Measurements from ENCODE around the gene MACROD2.

The MACROD2 gene

DNA sequence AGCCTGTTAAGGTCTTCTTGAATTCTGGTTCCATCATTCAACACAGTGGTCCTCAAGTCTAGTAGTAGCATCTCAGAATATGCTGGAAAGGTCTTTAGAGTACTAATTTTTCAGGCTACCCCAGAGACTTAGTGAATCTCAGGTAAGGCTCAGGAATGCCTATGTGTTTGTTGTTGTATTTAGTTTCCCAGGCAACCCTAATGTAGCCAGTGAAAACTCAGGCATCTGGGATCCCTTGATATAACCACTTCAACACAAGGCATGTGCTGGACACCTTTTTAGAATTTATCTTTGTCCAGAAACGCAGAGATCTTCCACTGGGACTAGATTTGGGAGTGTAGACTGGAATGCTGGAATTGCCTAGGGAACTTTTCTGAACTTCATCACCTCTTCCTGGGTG is 940.0 kb downstream of the MACROD2 start:
- no peak for DNase-seq (ENCODE audit: low read depth)
- TF ChIP-seq, protein P1, sequence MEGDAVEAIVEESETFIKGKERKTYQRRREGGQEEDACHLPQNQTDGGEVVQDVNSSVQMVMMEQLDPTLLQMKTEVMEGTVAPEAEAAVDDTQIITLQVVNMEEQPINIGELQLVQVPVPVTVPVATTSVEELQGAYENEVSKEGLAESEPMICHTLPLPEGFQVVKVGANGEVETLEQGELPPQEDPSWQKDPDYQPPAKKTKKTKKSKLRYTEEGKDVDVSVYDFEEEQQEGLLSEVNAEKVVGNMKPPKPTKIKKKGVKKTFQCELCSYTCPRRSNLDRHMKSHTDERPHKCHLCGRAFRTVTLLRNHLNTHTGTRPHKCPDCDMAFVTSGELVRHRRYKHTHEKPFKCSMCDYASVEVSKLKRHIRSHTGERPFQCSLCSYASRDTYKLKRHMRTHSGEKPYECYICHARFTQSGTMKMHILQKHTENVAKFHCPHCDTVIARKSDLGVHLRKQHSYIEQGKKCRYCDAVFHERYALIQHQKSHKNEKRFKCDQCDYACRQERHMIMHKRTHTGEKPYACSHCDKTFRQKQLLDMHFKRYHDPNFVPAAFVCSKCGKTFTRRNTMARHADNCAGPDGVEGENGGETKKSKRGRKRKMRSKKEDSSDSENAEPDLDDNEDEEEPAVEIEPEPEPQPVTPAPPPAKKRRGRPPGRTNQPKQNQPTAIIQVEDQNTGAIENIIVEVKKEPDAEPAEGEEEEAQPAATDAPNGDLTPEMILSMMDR (conservative IDR thresholded peaks at IDR 0.05; ENCODE audit: low read length), result no peak
- H3K4me3 ChIP-seq (ENCODE audit: low read length), result no peak overlapping the region

DNA sequence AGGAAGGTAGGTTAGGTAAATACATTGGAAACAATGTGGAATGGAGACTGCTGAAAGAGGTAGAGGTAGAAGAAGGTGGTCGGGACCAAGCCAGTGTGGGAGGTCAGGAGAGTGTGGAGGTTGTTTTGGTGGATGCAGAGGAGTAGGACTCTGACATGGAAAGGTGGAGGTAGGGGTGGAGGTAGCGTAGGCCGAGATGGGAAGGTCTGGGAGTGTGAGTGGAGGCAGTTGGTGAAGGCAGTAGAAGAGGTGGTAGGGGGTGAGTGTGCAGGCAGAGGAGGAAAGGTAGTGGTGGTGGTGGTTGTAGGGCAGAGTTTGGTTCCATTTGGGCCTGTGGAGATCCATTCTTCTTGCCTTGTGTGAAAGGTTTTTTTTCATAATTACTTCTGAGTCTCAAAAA is 941.7 kb downstream of the MACROD2 start:
- DNase-seq (ENCODE audit: low read depth), result no peak
- TF ChIP-seq, protein P1 (conservative IDR thresholded peaks at IDR 0.05; ENCODE audit: low read length), result no peak
- H3K4me3 ChIP-seq (ENCODE audit: low read length), result no peak overlapping the region

DNA sequence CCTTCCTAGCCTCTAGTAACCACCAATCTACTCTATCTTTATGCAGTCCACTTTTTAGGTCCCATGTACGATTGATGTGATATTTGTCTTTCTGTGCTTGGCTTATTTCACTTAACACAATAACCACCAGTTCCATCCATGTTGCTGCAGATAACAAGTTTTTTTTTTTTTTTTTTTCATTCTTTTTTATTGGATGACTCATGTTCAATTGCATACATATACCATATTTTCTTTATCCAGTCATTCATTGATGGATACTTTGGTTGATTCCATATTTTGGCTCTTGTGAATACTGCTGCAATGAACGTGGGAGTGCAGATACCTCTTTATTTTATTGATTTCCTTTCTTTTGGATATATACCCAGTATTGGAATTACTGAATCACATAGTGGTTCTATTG is 942.5 kb downstream of the MACROD2 start:
- TF ChIP-seq, protein P1 (conservative IDR thresholded peaks at IDR 0.05; ENCODE audit: low read length), result no peak
- no peak overlapping the region for H3K4me3 ChIP-seq (ENCODE audit: low read length)
- no peak for DNase-seq (ENCODE audit: low read depth)

DNA sequence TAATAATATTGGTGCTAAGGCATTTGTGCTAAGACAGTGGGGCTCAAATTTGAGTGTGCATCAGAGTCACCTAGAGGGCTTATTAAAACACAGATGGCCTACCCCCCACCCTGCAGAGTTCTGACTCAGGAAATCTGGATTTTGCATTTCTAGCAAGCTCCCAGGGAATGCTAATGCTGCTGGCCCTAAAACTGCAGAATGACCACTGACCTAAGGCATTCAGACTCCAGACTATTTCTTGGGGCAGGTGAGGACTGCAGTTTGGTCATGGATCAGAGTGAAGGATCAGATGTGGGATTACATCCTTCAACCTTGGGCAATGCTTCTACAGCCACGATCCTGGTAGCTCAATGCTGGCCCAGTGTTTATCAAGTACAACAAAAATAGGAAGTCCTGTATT is 952.2 kb downstream of the MACROD2 start:
- no peak overlapping the region for H3K4me3 ChIP-seq (ENCODE audit: low read length)
- no peak for DNase-seq (ENCODE audit: low read depth)
- TF ChIP-seq, protein P1 (conservative IDR thresholded peaks at IDR 0.05; ENCODE audit: low read length), result no peak

DNA sequence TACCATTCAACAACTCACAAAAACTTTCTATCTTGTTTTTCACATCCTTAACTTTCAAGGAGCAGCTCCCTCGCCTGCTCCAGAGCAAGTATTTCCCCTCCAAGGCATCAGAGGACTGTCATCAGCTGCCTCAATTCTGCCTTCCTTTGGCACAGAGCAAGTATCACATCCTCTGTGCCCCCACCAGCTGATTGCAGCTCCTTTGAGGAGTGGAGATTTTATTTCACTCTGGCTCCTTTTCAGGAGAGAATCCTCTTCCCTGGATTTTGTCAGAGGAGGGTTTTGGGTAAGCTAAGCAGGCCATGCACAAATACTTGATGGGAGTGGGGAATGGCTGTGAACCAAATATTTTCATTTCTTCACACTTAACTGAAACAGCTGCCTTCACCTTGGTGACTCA is 952.6 kb downstream of the MACROD2 start:
- no peak for DNase-seq (ENCODE audit: low read depth)
- H3K4me3 ChIP-seq (ENCODE audit: low read length), result no peak overlapping the region
- TF ChIP-seq, protein P1 (conservative IDR thresholded peaks at IDR 0.05; ENCODE audit: low read length), result no peak

DNA sequence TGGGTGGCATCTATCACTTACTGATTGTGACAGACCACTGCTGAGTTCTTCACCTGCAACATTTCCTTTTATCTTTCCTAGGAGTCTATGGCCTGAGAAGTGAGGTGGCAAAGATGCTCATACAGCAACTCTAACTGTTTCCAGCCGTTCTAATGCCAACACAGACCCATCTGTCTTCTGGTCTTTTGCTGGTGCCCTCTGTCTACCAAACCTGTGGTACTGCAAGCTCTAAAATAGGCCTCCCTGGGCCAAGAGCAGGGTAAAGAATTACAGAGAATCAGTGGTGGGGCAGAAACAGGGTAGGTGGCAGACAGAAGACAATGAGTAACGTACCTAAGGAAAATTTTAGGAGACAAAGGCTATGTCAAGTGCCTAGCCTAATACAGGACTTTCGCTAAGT is 953.1 kb downstream of the MACROD2 start:
- TF ChIP-seq, protein P1 (conservative IDR thresholded peaks at IDR 0.05; ENCODE audit: low read length), result no peak
- H3K4me3 ChIP-seq (ENCODE audit: low read length), result no peak overlapping the region
- no peak for DNase-seq (ENCODE audit: low read depth)

DNA sequence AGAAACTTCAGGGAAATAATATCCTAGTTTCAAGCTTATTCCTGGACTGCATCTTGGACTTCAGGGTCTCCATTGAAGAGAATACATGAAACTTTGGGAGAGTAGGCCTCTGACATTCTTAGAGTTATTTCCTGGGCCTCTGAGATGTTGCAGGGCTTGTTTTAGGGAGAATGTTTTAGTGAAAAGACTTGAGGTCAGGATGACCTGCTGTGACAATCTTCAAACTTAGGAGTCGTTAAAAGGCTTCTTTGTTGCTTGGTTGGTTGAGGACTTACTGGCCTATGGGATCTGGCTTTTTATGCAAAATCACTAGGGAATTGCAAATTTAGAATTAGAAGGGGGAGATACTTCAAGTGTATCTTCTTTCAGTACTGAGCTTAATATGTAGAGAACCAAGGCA is 955.3 kb downstream of the MACROD2 start:
- TF ChIP-seq, protein P1 (conservative IDR thresholded peaks at IDR 0.05; ENCODE audit: low read length), result no peak
- no peak overlapping the region for H3K4me3 ChIP-seq (ENCODE audit: low read length)
- DNase-seq (ENCODE audit: low read depth), result no peak
